NT2/D1 (cell line): ENCODE data around the gene RNASE1.
"Not testable (repeated sequence)": the region's sequence is repeated elsewhere in the genome, so short reads cannot be mapped to it uniquely, and the experiment has no call there.

Experiments
- DNase-seq: peaks from one replicate; pipeline ENCODE4 v3.0.0-alpha.2; 2011; ENCODE audit warnings: low read depth, low spot score
- H3K27me3 ChIP-seq: 2 replicates; pipeline ENCODE4 v1.6.0; 2011; ENCODE audit warnings: mild to moderate bottlenecking; ENCODE audit not compliant: insufficient read length, insufficient read depth
- H3K36me3 ChIP-seq: 2 replicates; pipeline ENCODE4 v1.6.1; 2011; ENCODE audit warnings: mild to moderate bottlenecking, low read length, mixed read lengths; ENCODE audit not compliant: insufficient read depth, insufficient read length
- H3K4me1 ChIP-seq: 2 replicates; pipeline ENCODE4 v1.5.1; 2011; ENCODE audit not compliant: insufficient read depth, insufficient read length
- H3K4me3 ChIP-seq: 2 replicates; pipeline ENCODE4 v1.5.1; 2011; ENCODE audit warnings: low read depth; ENCODE audit not compliant: insufficient read length
- H3K9ac ChIP-seq: 2 replicates; pipeline ENCODE4 v1.6.0; 2011; ENCODE audit warnings: low read depth; ENCODE audit not compliant: insufficient read length
- H3K9me3 ChIP-seq: 2 replicates; pipeline ENCODE4 v1.5.1; 2011; ENCODE audit warnings: mild to moderate bottlenecking, low read length; ENCODE audit not compliant: insufficient read depth
- SUZ12 ChIP-seq: IDR thresholded peaks from 2 replicates; pipeline ENCODE4 v1.6.1; 2011; ENCODE audit not compliant: insufficient read length, insufficient read depth; ENCODE audit errors: extremely low read depth
- YY1 ChIP-seq: IDR thresholded peaks from 2 replicates; pipeline ENCODE4 v1.6.1; 2011; ENCODE audit not compliant: insufficient read length, insufficient read depth
- ZNF274 ChIP-seq: IDR thresholded peaks from 2 replicates; pipeline ENCODE4 v1.6.1; 2011; ENCODE audit warnings: mild to moderate bottlenecking, low read depth, low read length

Gene RNASE1

GRCh38 chr14:20772650-20773049 lies 30.0 kb downstream of the RNASE1 start:
- no peak for DNase-seq
- no peak overlapping the region for H3K9ac ChIP-seq
- peaks cover 22% of the 10 kb centered on the region; the same call in 1 of the 2 replicates for H3K9me3 ChIP-seq
- H3K4me1 ChIP-seq = no peaks in the 10 kb centered on the region
- no peak for TF ChIP-seq SUZ12
- TF ChIP-seq ZNF274 = no peak
- no peak for TF ChIP-seq YY1
- H3K4me3 ChIP-seq = no peak overlapping the region
- H3K27me3 ChIP-seq = no peaks in the 10 kb centered on the region
- H3K36me3 ChIP-seq = no peaks in the 10 kb centered on the region

GRCh38 chr14:20769421-20769820 lies 33.2 kb downstream of the RNASE1 start:
- TF ChIP-seq YY1 = no peak
- no peak for TF ChIP-seq ZNF274
- TF ChIP-seq SUZ12 = no peak
- H3K4me1 ChIP-seq = no peaks in the 10 kb centered on the region
- peaks cover 22% of the 10 kb centered on the region; the same call in 1 of the 2 replicates for H3K9me3 ChIP-seq
- no peaks in the 10 kb centered on the region for H3K36me3 ChIP-seq
- H3K9ac ChIP-seq = no peak overlapping the region
- no peak for DNase-seq
- no peaks in the 10 kb centered on the region for H3K27me3 ChIP-seq
- no peak overlapping the region for H3K4me3 ChIP-seq

- Histone ChIP-seq H3K36me3 (no peaks in the 10 kb centered on the region), H3K9ac (no peak overlapping the region), H3K4me3 (no peak overlapping the region), H3K9me3 (peaks cover 22% of the 10 kb centered on the region; the same call in 1 of the 2 replicates), H3K27me3 (no peaks in the 10 kb centered on the region), H3K4me1 (no peaks in the 10 kb centered on the region)
- TF ChIP-seq SUZ12 = no peak
- no peak for TF ChIP-seq YY1
- no peak for TF ChIP-seq ZNF274
- DNase-seq = no peak
These were observed 34.1 kb downstream of the RNASE1 start for GRCh38 chr14:20768593-20768892.

GRCh38 chr14:20760950-20761349 lies 41.7 kb downstream of the RNASE1 start:
- no peaks in the 10 kb centered on the region for H3K9me3 ChIP-seq
- TF ChIP-seq YY1 (no peak), SUZ12 (no peak), ZNF274 (no peak)

GRCh38 chr14:20759465-20759864 lies 43.2 kb downstream of the RNASE1 start:
- not testable (repeated sequence) for H3K9me3 ChIP-seq, H3K4me1 ChIP-seq, H3K4me3 ChIP-seq, H3K36me3 ChIP-seq, DNase-seq, H3K27me3 ChIP-seq, H3K9ac ChIP-seq

More at GRCh38 chr14:20760950-20761349, 41.7 kb downstream of the RNASE1 start:
- no peak for DNase-seq
- Histone ChIP-seq H3K4me1 (no peaks in the 10 kb centered on the region), H3K9ac (no peak overlapping the region), H3K4me3 (no peak overlapping the region), H3K36me3 (no peaks in the 10 kb centered on the region), H3K27me3 (no peaks in the 10 kb centered on the region)

- Histone ChIP-seq H3K9me3 (peaks cover 1% of the 10 kb centered on the region), H3K4me3 (no peak overlapping the region), H3K9ac (no peak overlapping the region), H3K36me3 (no peaks in the 10 kb centered on the region), H3K4me1 (no peaks in the 10 kb centered on the region), H3K27me3 (no peaks in the 10 kb centered on the region)
- TF ChIP-seq ZNF274 (no peak), YY1 (no peak), SUZ12 (no peak)
- DNase-seq = no peak
These were observed 44.7 kb downstream of the RNASE1 start for GRCh38 chr14:20757965-20758364.

GRCh38 chr14:20755037-20755436 lies 47.6 kb downstream of the RNASE1 start:
- H3K4me3 ChIP-seq = no peak overlapping the region
- TF ChIP-seq SUZ12 (no peak), ZNF274 (no peak), YY1 (no peak)
- no peaks in the 10 kb centered on the region for H3K27me3 ChIP-seq
- no peaks in the 10 kb centered on the region for H3K36me3 ChIP-seq
- peaks cover 18% of the 10 kb centered on the region for H3K9me3 ChIP-seq
- no peak for DNase-seq
- H3K9ac ChIP-seq = no peak overlapping the region
- H3K4me1 ChIP-seq = no peaks in the 10 kb centered on the region

- Histone ChIP-seq H3K4me3 (no peak overlapping the region), H3K27me3 (no peaks in the 10 kb centered on the region), H3K36me3 (no peaks in the 10 kb centered on the region), H3K4me1 (no peaks in the 10 kb centered on the region), H3K9ac (no peak overlapping the region), H3K9me3 (peaks cover 18% of the 10 kb centered on the region)
- no peak for DNase-seq
- TF ChIP-seq ZNF274 (no peak), SUZ12 (no peak), YY1 (no peak)
These were observed 48.3 kb downstream of the RNASE1 start for GRCh38 chr14:20754308-20754707.
